Activated T-helper 1 cell treated with anti-CD3 and anti-CD28 coated beads, Interleukin-12 subunit alpha, Interleukin-12 subunit beta, Interleukin-2, Interleukin-4 antibody, amounts not matched to agents 30 ng/mL and 10 ng/mL and 1 ng/mL, durations not matched to agents 14 hours and 24 hours and 36 hours (primary cell): Measurements from ENCODE around the gene ZBTB47. TPM values are rescaled to one million over a fixed set of nuclear protein-coding genes. Genes with fewer than 3 reads are reported as not detected.

ENCODE experiments used
- DNase-seq: peaks from one replicate; pipeline ENCODE4 v3.0.0; 2021; ENCODE audit warnings: low spot score
- H3K27ac Mint-ChIP-seq: one replicate; pipeline ENCODE4 v1.8.0; 2021; ENCODE audit warnings: mild to moderate bottlenecking, mixed read lengths
- H3K27me3 Mint-ChIP-seq: one replicate; pipeline ENCODE4 v1.8.0; 2022; ENCODE audit warnings: mild to moderate bottlenecking, moderate library complexity, mixed read lengths; ENCODE audit not compliant: insufficient read depth
- H3K36me3 Mint-ChIP-seq: one replicate; pipeline ENCODE4 v1.8.0; 2021; ENCODE audit warnings: low read depth, mixed read lengths
- H3K4me1 Mint-ChIP-seq: one replicate; pipeline ENCODE4 v1.8.0; 2021; ENCODE audit warnings: low read depth, mixed read lengths
- H3K4me3 Mint-ChIP-seq: one replicate; pipeline ENCODE4 v1.8.0; 2021; ENCODE audit warnings: mild to moderate bottlenecking, moderate library complexity, mixed read lengths
- H3K9me3 Mint-ChIP-seq: one replicate; pipeline ENCODE4 v1.8.0; 2021; ENCODE audit warnings: mixed read lengths
- intact Hi-C: fragments of 100-400 bp; cut with micrococcal nuclease; formaldehyde crosslinking; loops from one replicate; pipeline ENCODE4 v1.15.1; 2024
- total RNA-seq: library from RNA; stranded (reverse); gene quantifications from 2 replicates; pipeline ENCODE4 v1.2.3, GENCODE V29; 2022

Gene ZBTB47
- total RNA-seq, 1 donor from 2014 or later, result 1.8 TPM

- Mint-ChIP-seq H3K27ac (no peak overlapping the region), H3K9me3 (no peaks in the 10 kb centered on the region), H3K4me1 (no peaks in the 10 kb centered on the region), H3K27me3 (peaks cover 1% of the 10 kb centered on the region), H3K36me3 (peaks cover 2% of the 10 kb centered on the region), H3K4me3 (no peak overlapping the region)
- intact Hi-C loops, result no loop called here
- DNase-seq, result no peak
These were observed 9.5 kb downstream of the ZBTB47 start for GRCh38 chr3:42662813-42663535.

GRCh38 chr3:42663581-42664437 lies 10.3 kb downstream of the ZBTB47 start:
- Mint-ChIP-seq H3K4me3 (no peak overlapping the region), H3K9me3 (no peaks in the 10 kb centered on the region), H3K27me3 (peaks cover 1% of the 10 kb centered on the region), H3K4me1 (no peaks in the 10 kb centered on the region), H3K27ac (no peak overlapping the region), H3K36me3 (peaks cover 2% of the 10 kb centered on the region)
- intact Hi-C loops, result no loop called here
- DNase-seq, result no peak

- no peak overlapping the region for H3K4me3 Mint-ChIP-seq
- no peaks in the 10 kb centered on the region for H3K9me3 Mint-ChIP-seq
- peaks cover 2% of the 10 kb centered on the region for H3K36me3 Mint-ChIP-seq
- H3K4me1 Mint-ChIP-seq, result no peaks in the 10 kb centered on the region
- intact Hi-C loops, result no loop called here
- DNase-seq, result no peak
- H3K27ac Mint-ChIP-seq, result no peak overlapping the region
- no peaks in the 10 kb centered on the region for H3K27me3 Mint-ChIP-seq
These were observed 10.9 kb downstream of the ZBTB47 start for GRCh38 chr3:42664438-42664803.

GRCh38 chr3:42665050-42665878 lies 11.8 kb downstream of the ZBTB47 start:
- Mint-ChIP-seq H3K4me3 (no peak overlapping the region), H3K27ac (no peak overlapping the region), H3K4me1 (no peaks in the 10 kb centered on the region), H3K9me3 (no peaks in the 10 kb centered on the region), H3K36me3 (no peaks in the 10 kb centered on the region), H3K27me3 (no peaks in the 10 kb centered on the region)
- no peak for DNase-seq
- intact Hi-C loops, result no loop called here

- Mint-ChIP-seq H3K36me3 (no peaks in the 10 kb centered on the region), H3K27me3 (no peaks in the 10 kb centered on the region), H3K27ac (no peak overlapping the region), H3K4me1 (no peaks in the 10 kb centered on the region), H3K9me3 (no peaks in the 10 kb centered on the region), H3K4me3 (no peak overlapping the region)
- intact Hi-C loops, result no loop called here
- DNase-seq, result no peak
These were observed 12.5 kb downstream of the ZBTB47 start for GRCh38 chr3:42666022-42666421.

- Mint-ChIP-seq H3K36me3 (no peaks in the 10 kb centered on the region), H3K27ac (no peak overlapping the region), H3K4me3 (no peak overlapping the region), H3K9me3 (no peaks in the 10 kb centered on the region), H3K27me3 (no peaks in the 10 kb centered on the region), H3K4me1 (no peaks in the 10 kb centered on the region)
- intact Hi-C loops, result no loop called here
- DNase-seq, result no peak
These were observed 13.1 kb downstream of the ZBTB47 start for GRCh38 chr3:42666577-42666998.

- H3K27ac Mint-ChIP-seq, result no peak overlapping the region
- no peak for DNase-seq
- intact Hi-C loops, result no loop called here
- no peak overlapping the region for H3K4me3 Mint-ChIP-seq
- no peaks in the 10 kb centered on the region for H3K36me3 Mint-ChIP-seq
- H3K4me1 Mint-ChIP-seq, result no peaks in the 10 kb centered on the region
- no peaks in the 10 kb centered on the region for H3K9me3 Mint-ChIP-seq
- H3K27me3 Mint-ChIP-seq, result no peaks in the 10 kb centered on the region
These were observed 13.6 kb downstream of the ZBTB47 start for GRCh38 chr3:42667096-42667522.

- DNase-seq, result no peak
- no peaks in the 10 kb centered on the region for H3K27me3 Mint-ChIP-seq
These were observed 14.3 kb downstream of the ZBTB47 start for GRCh38 chr3:42667523-42668412.

GRCh38 chr3:42668413-42668760 lies 14.9 kb downstream of the ZBTB47 start:
- Mint-ChIP-seq H3K9me3 (no peaks in the 10 kb centered on the region), H3K4me3 (no peak overlapping the region), H3K36me3 (no peaks in the 10 kb centered on the region), H3K4me1 (no peaks in the 10 kb centered on the region), H3K27me3 (peaks cover under 1% of the 10 kb centered on the region), H3K27ac (no peak overlapping the region)
- no peak for DNase-seq
- intact Hi-C loops, result no loop called here

More at GRCh38 chr3:42667523-42668412, 14.3 kb downstream of the ZBTB47 start:
- Mint-ChIP-seq H3K27ac (no peak overlapping the region), H3K9me3 (no peaks in the 10 kb centered on the region), H3K36me3 (no peaks in the 10 kb centered on the region), H3K4me1 (no peaks in the 10 kb centered on the region), H3K4me3 (no peak overlapping the region)
- intact Hi-C loops, result no loop called here

GRCh38 chr3:42668793-42669217 lies 15.3 kb downstream of the ZBTB47 start:
- no peak for DNase-seq
- Mint-ChIP-seq H3K9me3 (no peaks in the 10 kb centered on the region), H3K27me3 (peaks cover 2% of the 10 kb centered on the region), H3K36me3 (no peaks in the 10 kb centered on the region), H3K27ac (no peak overlapping the region), H3K4me3 (no peak overlapping the region), H3K4me1 (no peaks in the 10 kb centered on the region)
- intact Hi-C loops, result no loop called here

- no peak for DNase-seq
- Mint-ChIP-seq H3K27me3 (peaks cover 4% of the 10 kb centered on the region), H3K9me3 (no peaks in the 10 kb centered on the region), H3K4me3 (no peak overlapping the region), H3K4me1 (no peaks in the 10 kb centered on the region), H3K36me3 (no peaks in the 10 kb centered on the region), H3K27ac (no peak overlapping the region)
- intact Hi-C loops, result no loop called here
These were observed 16.6 kb downstream of the ZBTB47 start for GRCh38 chr3:42670051-42670576.

GRCh38 chr3:42670670-42671069 lies 17.2 kb downstream of the ZBTB47 start:
- peaks cover 4% of the 10 kb centered on the region for H3K27me3 Mint-ChIP-seq
- DNase-seq, result no peak
- H3K4me1 Mint-ChIP-seq, result no peaks in the 10 kb centered on the region
- intact Hi-C loops, result no loop called here
- H3K36me3 Mint-ChIP-seq, result no peaks in the 10 kb centered on the region
- no peak overlapping the region for H3K4me3 Mint-ChIP-seq
- H3K27ac Mint-ChIP-seq, result no peak overlapping the region
- no peaks in the 10 kb centered on the region for H3K9me3 Mint-ChIP-seq
